Osteocyte (in vitro differentiated cells): Measurements from ENCODE around the gene ANXA9. TPM values are rescaled to one million over a fixed set of nuclear protein-coding genes. Genes with fewer than 3 reads are reported as not detected.

Source experiments
- DNase-seq: peaks from one replicate; pipeline ENCODE4 v3.0.0; 2021; ENCODE audit warnings: mixed read lengths; ENCODE audit not compliant: unreplicated experiment; ENCODE audit errors: extremely low spot score
- H3K27ac Mint-ChIP-seq: one replicate; pipeline ENCODE4 v1.8.0; 2021; ENCODE audit warnings: mild to moderate bottlenecking, mixed read lengths; ENCODE audit not compliant: unreplicated experiment
- H3K27me3 Mint-ChIP-seq: one replicate; pipeline ENCODE4 v1.8.0; 2021; ENCODE audit warnings: mixed read lengths; ENCODE audit not compliant: unreplicated experiment
- H3K36me3 Mint-ChIP-seq: one replicate; pipeline ENCODE4 v1.8.0; 2021; ENCODE audit warnings: mixed read lengths; ENCODE audit not compliant: unreplicated experiment
- H3K4me1 Mint-ChIP-seq: one replicate; pipeline ENCODE4 v1.8.0; 2021; ENCODE audit warnings: mixed read lengths; ENCODE audit not compliant: unreplicated experiment
- H3K4me3 Mint-ChIP-seq: one replicate; pipeline ENCODE4 v1.8.0; 2021; ENCODE audit warnings: mild to moderate bottlenecking, moderate library complexity, mixed read lengths; ENCODE audit not compliant: unreplicated experiment
- H3K9me3 Mint-ChIP-seq: one replicate; pipeline ENCODE4 v1.8.0; 2021; ENCODE audit warnings: mixed read lengths; ENCODE audit not compliant: unreplicated experiment
- CTCF ChIP-seq: fragments of 200-600 bp; sonication (generic); IDR thresholded peaks from 2 replicates; pipeline ENCODE4 v1.5.0; 2021; ENCODE audit warnings: antibody characterized with exemption, mild to moderate bottlenecking, moderate library complexity
- total RNA-seq: library from RNA; stranded (reverse); gene quantifications from 2 replicates; pipeline ENCODE4 v1.2.1, GENCODE V29; 2021

Gene ANXA9
- total RNA-seq, 1 donor from 2014 or later: not detected

DNA sequence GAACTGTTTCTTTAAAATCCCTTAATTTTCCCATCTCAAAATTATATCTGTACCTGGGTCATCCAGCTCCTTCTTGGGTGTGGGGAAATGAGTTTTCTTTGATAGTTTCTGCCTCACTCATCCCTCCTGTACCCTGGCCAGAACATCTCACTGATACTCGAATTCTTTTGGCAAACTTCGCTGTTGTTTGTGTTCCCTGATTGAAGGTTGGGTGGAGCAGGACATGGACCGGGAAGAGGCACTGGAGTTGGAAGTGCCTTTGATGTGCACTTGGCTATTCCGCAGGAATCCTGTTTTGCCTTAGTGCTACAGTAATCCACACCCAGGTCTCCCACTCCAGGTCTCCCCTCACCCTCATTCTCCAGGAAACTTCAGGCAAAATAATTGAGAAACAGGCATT is 13.4 kb downstream of the ANXA9 start:
- Mint-ChIP-seq H3K9me3 (no peaks in the 10 kb centered on the region), H3K4me3 (no peak overlapping the region), H3K27me3 (no peaks in the 10 kb centered on the region), H3K27ac (no peak overlapping the region), H3K36me3 (peaks cover 9% of the 10 kb centered on the region), H3K4me1 (peaks cover 4% of the 10 kb centered on the region)
- TF ChIP-seq CTCF: no peak
- no peak for DNase-seq

DNA sequence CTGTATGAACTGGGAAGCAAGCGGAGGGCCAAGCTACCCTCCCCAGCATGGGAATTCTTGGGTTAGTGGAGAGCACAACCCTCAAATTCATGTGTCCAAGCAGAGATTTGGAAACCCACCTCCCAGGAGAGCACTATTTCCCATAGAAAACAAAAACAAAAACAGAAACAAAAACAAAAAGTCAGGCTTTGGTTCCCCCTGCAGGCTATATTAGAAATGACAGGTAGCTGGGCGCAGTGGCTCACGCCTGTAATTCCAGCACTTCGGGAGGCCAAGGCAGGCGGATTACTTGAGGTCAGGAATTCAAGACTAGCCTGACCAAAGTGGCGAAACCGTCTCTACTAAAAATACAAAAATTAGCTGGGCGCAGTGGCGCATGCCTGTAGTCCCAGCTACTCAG is 13.8 kb downstream of the ANXA9 start:
- Mint-ChIP-seq H3K27me3 (no peaks in the 10 kb centered on the region), H3K4me1 (peaks cover 4% of the 10 kb centered on the region), H3K36me3 (peaks cover 9% of the 10 kb centered on the region), H3K27ac (no peak overlapping the region), H3K4me3 (no peak overlapping the region), H3K9me3 (no peaks in the 10 kb centered on the region)
- DNase-seq: no peak
- peak; percentile 82 for TF ChIP-seq CTCF

DNA sequence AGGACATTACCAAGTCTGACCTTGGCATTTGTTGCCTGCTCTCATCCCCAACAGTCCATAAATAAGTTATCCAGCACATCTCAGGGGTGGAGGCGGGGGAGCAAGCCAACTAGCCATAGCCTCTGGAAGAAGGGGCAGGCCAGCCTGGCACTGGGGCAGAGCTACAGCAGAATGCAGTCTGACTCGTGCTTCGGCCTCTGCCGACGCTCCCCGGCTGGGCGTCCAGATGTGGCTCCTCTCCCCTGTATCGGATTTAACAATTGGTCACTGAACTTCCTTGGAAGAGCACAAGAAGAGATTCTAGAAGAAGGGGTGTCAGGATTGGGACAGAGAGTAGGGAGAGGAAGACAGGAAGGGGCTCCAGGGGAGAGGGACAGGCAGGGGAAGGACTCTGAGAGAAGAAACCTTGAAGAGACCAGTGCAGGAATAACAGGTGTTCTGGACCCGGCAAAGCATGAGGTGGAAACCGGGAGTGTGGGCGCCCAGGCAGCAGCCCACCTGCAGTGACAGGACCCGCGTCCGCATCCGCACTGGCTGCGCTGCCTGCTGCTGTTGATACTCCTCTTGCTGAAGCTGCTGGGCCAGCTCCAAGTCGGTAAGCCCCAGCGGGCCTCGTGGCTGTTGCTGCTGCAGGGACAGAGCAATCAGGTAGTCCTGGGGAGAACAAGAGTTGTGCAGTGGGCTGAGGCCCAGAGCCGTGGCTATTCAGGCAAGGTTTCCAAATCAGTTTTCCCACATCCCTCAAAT is 15.2 kb downstream of the ANXA9 start:
- TF ChIP-seq CTCF: no peak
- DNase-seq: no peak
- Mint-ChIP-seq H3K4me3 (no peak overlapping the region), H3K9me3 (no peaks in the 10 kb centered on the region), H3K27me3 (no peaks in the 10 kb centered on the region), H3K36me3 (peaks cover 17% of the 10 kb centered on the region), H3K27ac (no peak overlapping the region), H3K4me1 (peaks cover 4% of the 10 kb centered on the region)

- Mint-ChIP-seq H3K4me3 (no peak overlapping the region), H3K27ac (no peak overlapping the region), H3K9me3 (no peaks in the 10 kb centered on the region), H3K36me3 (peaks cover 21% of the 10 kb centered on the region), H3K4me1 (peaks cover 9% of the 10 kb centered on the region), H3K27me3 (no peaks in the 10 kb centered on the region)
- TF ChIP-seq CTCF: no peak
- no peak for DNase-seq
These were observed 15.9 kb downstream of the ANXA9 start for GRCh38 chr1:150997949-150998348.

DNA sequence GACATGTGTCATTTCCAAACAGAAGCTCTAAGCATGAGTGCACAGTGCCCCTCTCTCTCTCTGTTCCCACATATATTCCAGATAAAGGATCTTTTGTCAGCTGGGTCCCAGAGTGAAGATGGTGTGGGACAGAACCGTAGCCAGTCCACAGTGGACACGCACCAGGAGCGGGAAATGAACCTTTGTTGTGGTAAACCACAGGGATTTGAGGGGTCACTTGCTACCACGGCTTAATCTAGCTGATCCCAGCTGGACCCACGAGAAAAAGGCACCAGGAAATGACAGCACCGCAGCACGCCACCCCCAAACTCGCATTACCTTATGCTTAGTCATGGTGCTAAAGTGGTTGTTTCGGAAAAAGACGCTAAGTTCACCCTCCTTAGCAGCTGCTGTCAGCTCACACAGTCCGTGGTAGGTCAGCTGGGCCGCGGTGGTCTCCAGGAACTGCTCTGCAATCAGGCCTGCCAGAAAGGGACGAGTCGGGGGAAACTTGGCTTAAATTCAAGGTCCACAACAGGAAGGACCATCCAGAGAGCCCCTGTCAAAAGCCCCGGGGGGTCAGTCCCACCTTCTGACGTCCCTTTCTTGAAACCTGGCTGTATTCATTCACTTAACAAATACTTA is 17.1 kb downstream of the ANXA9 start:
- H3K4me1 Mint-ChIP-seq: peaks cover 14% of the 10 kb centered on the region
- H3K4me3 Mint-ChIP-seq: no peak overlapping the region
- TF ChIP-seq CTCF: no peak
- H3K36me3 Mint-ChIP-seq: peaks cover 21% of the 10 kb centered on the region
- H3K27me3 Mint-ChIP-seq: no peaks in the 10 kb centered on the region
- no peak overlapping the region for H3K27ac Mint-ChIP-seq
- no peaks in the 10 kb centered on the region for H3K9me3 Mint-ChIP-seq
- DNase-seq: no peak
